Smooth muscle cell (in vitro differentiated cells): ENCODE results near the gene ENOPH1. TPM values are rescaled to one million over a fixed set of nuclear protein-coding genes. Genes with fewer than 3 reads are reported as not detected.

Experiments
- DNase-seq: peaks from one replicate; lab custom pipeline; 2025; ENCODE audit not compliant: unreplicated experiment; lab: John Stamatoyannopoulos, UW
- H2AFZ ChIP-seq: fragments of 200-600 bp; sonication (generic); 2 replicates; pipeline ENCODE4 v1.6.0; 2016; ENCODE audit warnings: antibody characterized with exemption, low read depth, mild to moderate bottlenecking
- H3F3A ChIP-seq: fragments of 200-600 bp; sonication (generic); 2 replicates; pipeline ENCODE4 v1.6.0; 2017; ENCODE audit warnings: antibody characterized with exemption, low read depth
- H3K27ac ChIP-seq: fragments of 200-600 bp; sonication (generic); 2 replicates; pipeline ENCODE4 v1.5.1; 2016; ENCODE audit warnings: low read depth, mild to moderate bottlenecking
- H3K27me3 ChIP-seq: fragments of 200-600 bp; sonication (generic); 2 replicates; pipeline ENCODE4 v1.6.1; 2016; ENCODE audit warnings: low read depth, mild to moderate bottlenecking
- H3K36me3 ChIP-seq: fragments of 200-600 bp; sonication (generic); 2 replicates; pipeline ENCODE4 v1.5.1; 2016; ENCODE audit warnings: low read depth
- H3K4me1 ChIP-seq: fragments of 200-600 bp; sonication (generic); 2 replicates; pipeline ENCODE4 v1.5.1; 2016; ENCODE audit warnings: low read depth
- H3K4me2 ChIP-seq: fragments of 200-600 bp; sonication (generic); 2 replicates; pipeline ENCODE4 v1.6.0; 2016; ENCODE audit warnings: mild to moderate bottlenecking
- H3K4me3 ChIP-seq: fragments of 200-600 bp; sonication (generic); 2 replicates; pipeline ENCODE4 v1.5.1; 2016; ENCODE audit warnings: mild to moderate bottlenecking
- H3K79me2 ChIP-seq: fragments of 200-600 bp; sonication (generic); 2 replicates; pipeline ENCODE4 v1.6.0; 2016; ENCODE audit warnings: low read depth, mild to moderate bottlenecking
- H3K9ac ChIP-seq: fragments of 200-600 bp; sonication (generic); 2 replicates; pipeline ENCODE4 v1.6.0; 2016; ENCODE audit warnings: low read depth
- H3K9me3 ChIP-seq: fragments of 200-600 bp; sonication (generic); replicated peaks from 2 replicates; pipeline ENCODE4 v1.5.1; 2016; ENCODE audit warnings: low read depth
- H4K20me1 ChIP-seq: fragments of 200-600 bp; sonication (generic); 2 replicates; pipeline ENCODE4 v1.6.0; 2016; ENCODE audit warnings: low read depth
- WGBS: methylation state at CpG from one replicate; pipeline ENCODE4 v1.1.7; 2016; ENCODE audit warnings: low lambda C conversion rate; 5-methylcytosine and 5-hydroxymethylcytosine counted together
- polyA plus RNA-seq: library from polyadenylated mRNA; unstranded; fragments of >200 nt; fragmentation: Nextera tagmentation; extraction: Ambion mirVana; gene quantifications from 2 replicates; pipeline ENCODE4 v1.2.1, GENCODE V29; 2016
- total RNA-seq: library from RNA; depleted of rRNA; stranded (reverse); fragments of >200 nt; gene quantifications from 2 replicates; pipeline ENCODE4 v1.2.3, GENCODE V29; 2014
- TF ChIP-seq, protein P1 (sequence below): fragments of 200-600 bp; sonication (generic); IDR thresholded peaks from 2 replicates; pipeline ENCODE4 v1.5.1; 2017; ENCODE audit warnings: borderline replicate concordance, mild to moderate bottlenecking, antibody characterized with exemption; ENCODE audit not compliant: insufficient read depth, poor library complexity, severe bottlenecking

ENOPH1 gene
- total and polyA plus RNA-seq, 2 experiments from 2014 or later, result 36.2 to 54.5 TPM

DNA sequence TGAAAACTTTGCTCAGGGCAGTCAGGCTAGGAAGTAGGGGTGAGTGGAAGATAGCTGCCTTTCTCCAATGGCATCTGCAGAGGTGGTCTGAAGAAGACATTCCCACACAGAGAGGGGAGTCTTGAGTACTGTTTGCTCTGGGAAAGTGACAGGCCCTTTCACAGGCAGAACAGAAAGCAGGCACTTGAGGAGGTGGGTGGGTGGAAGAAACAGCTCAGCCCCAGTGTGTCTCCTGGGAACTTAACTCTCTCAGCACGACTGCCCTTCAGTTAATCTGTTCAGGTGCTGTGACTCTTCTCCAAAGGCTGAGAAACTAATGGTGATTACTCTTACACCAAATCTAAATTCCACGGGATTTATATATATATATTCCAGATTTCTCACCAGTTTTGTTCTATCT lies 28.3 kb downstream of the ENOPH1 start:
- no peak for DNase-seq
- Histone ChIP-seq H3K4me2 (no peak overlapping the region), H3K4me3 (no peak overlapping the region), H4K20me1 (no peaks in the 10 kb centered on the region), H3K9me3 (no peaks in the 10 kb centered on the region), H3K79me2 (no peaks in the 10 kb centered on the region), H3K27me3 (no peaks in the 10 kb centered on the region), H3K36me3 (peaks cover 16% of the 10 kb centered on the region), H3K27ac (no peak overlapping the region), H3F3A (peaks cover 20% of the 10 kb centered on the region), H3K9ac (no peak overlapping the region), H3K4me1 (no peaks in the 10 kb centered on the region), H2AFZ (no peak overlapping the region)
- TF ChIP-seq, protein P1, sequence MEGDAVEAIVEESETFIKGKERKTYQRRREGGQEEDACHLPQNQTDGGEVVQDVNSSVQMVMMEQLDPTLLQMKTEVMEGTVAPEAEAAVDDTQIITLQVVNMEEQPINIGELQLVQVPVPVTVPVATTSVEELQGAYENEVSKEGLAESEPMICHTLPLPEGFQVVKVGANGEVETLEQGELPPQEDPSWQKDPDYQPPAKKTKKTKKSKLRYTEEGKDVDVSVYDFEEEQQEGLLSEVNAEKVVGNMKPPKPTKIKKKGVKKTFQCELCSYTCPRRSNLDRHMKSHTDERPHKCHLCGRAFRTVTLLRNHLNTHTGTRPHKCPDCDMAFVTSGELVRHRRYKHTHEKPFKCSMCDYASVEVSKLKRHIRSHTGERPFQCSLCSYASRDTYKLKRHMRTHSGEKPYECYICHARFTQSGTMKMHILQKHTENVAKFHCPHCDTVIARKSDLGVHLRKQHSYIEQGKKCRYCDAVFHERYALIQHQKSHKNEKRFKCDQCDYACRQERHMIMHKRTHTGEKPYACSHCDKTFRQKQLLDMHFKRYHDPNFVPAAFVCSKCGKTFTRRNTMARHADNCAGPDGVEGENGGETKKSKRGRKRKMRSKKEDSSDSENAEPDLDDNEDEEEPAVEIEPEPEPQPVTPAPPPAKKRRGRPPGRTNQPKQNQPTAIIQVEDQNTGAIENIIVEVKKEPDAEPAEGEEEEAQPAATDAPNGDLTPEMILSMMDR, result no peak
- WGBS, result 84% methylated on average over 2 of the region's 2 CpGs

DNA sequence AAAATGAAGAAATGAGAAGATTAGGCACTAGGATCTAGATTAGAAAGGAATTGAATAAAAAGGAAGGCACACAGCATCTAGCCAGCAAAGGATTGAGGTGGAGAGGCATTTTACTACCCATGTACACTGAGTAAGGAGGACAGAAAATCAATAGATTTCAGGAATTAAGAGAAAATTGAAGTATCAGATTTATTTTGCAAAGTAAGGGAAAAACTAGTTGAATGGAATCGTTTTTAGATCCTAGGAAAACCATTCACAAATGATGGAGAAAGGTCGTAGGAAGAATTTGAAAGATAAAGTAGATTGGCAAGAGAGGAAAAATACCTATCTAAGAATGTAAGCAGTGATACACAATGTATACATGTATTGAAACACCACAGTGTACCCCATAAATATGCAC lies 31.3 kb downstream of the ENOPH1 start:
- Histone ChIP-seq H3K4me1 (no peaks in the 10 kb centered on the region), H3K36me3 (peaks cover 14% of the 10 kb centered on the region), H3K27me3 (no peaks in the 10 kb centered on the region), H3F3A (peaks cover 20% of the 10 kb centered on the region), H3K4me2 (no peak overlapping the region), H3K9me3 (no peaks in the 10 kb centered on the region), H4K20me1 (no peaks in the 10 kb centered on the region), H3K79me2 (no peaks in the 10 kb centered on the region), H3K9ac (no peak overlapping the region), H2AFZ (no peak overlapping the region), H3K27ac (no peak overlapping the region), H3K4me3 (no peak overlapping the region)
- TF ChIP-seq, protein P1, result no peak
- 89% methylated on average over 2 of the region's 2 CpGs for WGBS
- no peak for DNase-seq

DNA sequence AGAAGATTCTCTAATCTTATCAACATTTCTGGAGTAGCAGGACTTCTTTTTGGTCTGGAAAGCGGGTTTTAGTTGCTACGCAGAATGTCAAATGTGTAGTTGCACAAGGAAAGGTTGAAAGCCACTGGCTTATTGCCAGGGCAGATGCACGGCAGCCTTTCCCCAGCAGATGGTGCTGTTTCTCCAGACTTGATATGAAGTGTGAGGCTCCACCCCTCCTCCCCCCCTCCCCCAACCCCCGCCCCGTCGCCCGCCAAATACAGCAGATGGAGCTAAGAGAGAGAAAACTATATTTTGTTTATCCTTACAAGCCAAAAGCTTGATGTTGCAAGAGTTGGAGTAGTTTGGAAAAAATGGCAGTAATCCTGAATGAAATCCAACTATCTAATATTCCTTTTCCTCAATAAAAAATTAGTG lies 32.0 kb downstream of the ENOPH1 start:
- peaks cover 20% of the 10 kb centered on the region for H3F3A ChIP-seq
- TF ChIP-seq, protein P1, result peak; percentile 96
- peaks cover 13% of the 10 kb centered on the region for H3K36me3 ChIP-seq
- no peak overlapping the region for H2AFZ ChIP-seq
- no peak overlapping the region for H3K9ac ChIP-seq
- no peaks in the 10 kb centered on the region for H3K27me3 ChIP-seq
- WGBS, result 14% methylated on average over 7 of the region's 7 CpGs
- H3K4me2 ChIP-seq, result peak overlapping the region; percentile 71
- DNase-seq, result peak; percentile 71
- H3K4me3 ChIP-seq, result no peak overlapping the region
- no peak overlapping the region for H3K27ac ChIP-seq
- H3K9me3 ChIP-seq, result no peaks in the 10 kb centered on the region
- H4K20me1 ChIP-seq, result no peaks in the 10 kb centered on the region
- H3K79me2 ChIP-seq, result no peaks in the 10 kb centered on the region
- no peaks in the 10 kb centered on the region for H3K4me1 ChIP-seq

DNA sequence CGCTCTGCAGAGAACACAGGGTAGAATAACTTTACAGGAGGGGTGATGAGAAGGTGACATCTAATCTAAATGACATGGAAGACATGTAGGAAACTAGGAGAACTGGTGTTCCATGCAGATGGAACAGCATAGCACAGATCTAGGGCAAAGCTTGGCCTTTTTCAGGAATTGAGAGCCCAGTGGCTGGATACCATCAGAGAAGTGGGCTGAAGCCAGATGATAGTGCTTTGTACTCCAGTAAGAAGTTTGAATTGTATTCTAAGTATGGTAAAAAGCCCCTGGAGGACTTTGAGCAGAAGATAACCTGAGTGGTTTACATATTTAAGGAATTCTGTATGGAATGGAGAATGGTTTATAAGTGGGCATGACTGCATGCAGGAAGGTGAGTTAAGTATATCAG lies 32.8 kb downstream of the ENOPH1 start:
- H4K20me1 ChIP-seq, result no peaks in the 10 kb centered on the region
- H3K9ac ChIP-seq, result no peak overlapping the region
- no peaks in the 10 kb centered on the region for H3K27me3 ChIP-seq
- WGBS, result 100% methylated on average over 1 of the region's 1 CpG
- no peak overlapping the region for H3K4me3 ChIP-seq
- TF ChIP-seq, protein P1, result no peak
- no peak overlapping the region for H2AFZ ChIP-seq
- no peak overlapping the region for H3K4me2 ChIP-seq
- H3K4me1 ChIP-seq, result no peaks in the 10 kb centered on the region
- no peak for DNase-seq
- H3K36me3 ChIP-seq, result peaks cover 13% of the 10 kb centered on the region
- H3K9me3 ChIP-seq, result no peaks in the 10 kb centered on the region
- H3F3A ChIP-seq, result peaks cover 20% of the 10 kb centered on the region
- H3K27ac ChIP-seq, result no peak overlapping the region
- no peaks in the 10 kb centered on the region for H3K79me2 ChIP-seq
